Neural cell (in vitro differentiated cells): ENCODE measurements around the gene MTNR1B. TPM values are rescaled to one million over a fixed set of nuclear protein-coding genes. Genes with fewer than 3 reads are reported as not detected.

Experiments used
- H2AFZ ChIP-seq: fragments of 200-600, 300-800 bp; sonication (generic), shearing (Covaris generic); 2 replicates; pipeline ENCODE4 v1.6.0; 2014; ENCODE audit warnings: low read depth, mild to moderate bottlenecking, antibody characterized with exemption, low read length, moderate library complexity
- H3F3A ChIP-seq: fragments of 200-600 bp; shearing (Covaris generic); 2 replicates; pipeline ENCODE4 v1.6.1; 2016; ENCODE audit warnings: mild to moderate bottlenecking, moderate library complexity, mixed read lengths, antibody characterized with exemption, low read length; ENCODE audit not compliant: insufficient read depth, poor library complexity, severe bottlenecking
- H3K27ac ChIP-seq: fragments of 200-600, 300-800 bp; sonication (generic), shearing (Covaris generic); 2 replicates; pipeline ENCODE4 v1.5.1; 2014; ENCODE audit warnings: mild to moderate bottlenecking, low read length, moderate library complexity
- H3K27me3 ChIP-seq: fragments of 300-800, 200-600 bp; sonication (generic), shearing (Covaris generic); 2 replicates; pipeline ENCODE4 v1.6.0; 2014; ENCODE audit warnings: mild to moderate bottlenecking, low read depth, low read length, moderate library complexity; ENCODE audit not compliant: insufficient read depth
- H3K36me3 ChIP-seq: fragments of 300-800, 200-600 bp; sonication (generic), shearing (Covaris generic); 2 replicates; pipeline ENCODE4 v1.5.1; 2014; ENCODE audit warnings: mild to moderate bottlenecking, antibody characterized with exemption, low read length, moderate library complexity; ENCODE audit not compliant: insufficient read depth
- H3K4me2 ChIP-seq: fragments of 300-800, 200-600 bp; sonication (generic), shearing (Covaris generic); 2 replicates; pipeline ENCODE4 v1.6.0; 2014; ENCODE audit warnings: mild to moderate bottlenecking, low read length
- H3K4me3 ChIP-seq: fragments of 300-800, 200-600 bp; sonication (generic), shearing (Covaris generic); 2 replicates; pipeline ENCODE4 v1.5.1; 2014; ENCODE audit warnings: mild to moderate bottlenecking, low read length, moderate library complexity
- H3K79me2 ChIP-seq: fragments of 200-600 bp; shearing (Covaris generic); replicated peaks from 2 replicates; pipeline ENCODE4 v1.6.0; 2014; ENCODE audit warnings: mild to moderate bottlenecking, low read length, moderate library complexity; ENCODE audit not compliant: insufficient read depth
- H3K9ac ChIP-seq: fragments of 300-800, 200-600 bp; sonication (generic), shearing (Covaris generic); 2 replicates; pipeline ENCODE4 v1.6.1; 2016; ENCODE audit warnings: mild to moderate bottlenecking, low read length, mixed read lengths
- H3K9me2 ChIP-seq: fragments of 200-600 bp; shearing (Covaris generic); 2 replicates; pipeline ENCODE4 v1.6.1; 2016; ENCODE audit warnings: mild to moderate bottlenecking, low read length, mixed read lengths; ENCODE audit not compliant: insufficient read depth
- H3K9me3 ChIP-seq: fragments of 200-600, 300-800 bp; sonication (generic), shearing (Covaris generic); 2 replicates; pipeline ENCODE4 v1.6.1; 2016; ENCODE audit warnings: mild to moderate bottlenecking, mixed run types, low read length, moderate library complexity, mixed read lengths
- H4K20me1 ChIP-seq: fragments of 200-600 bp; shearing (Covaris generic); 2 replicates; pipeline ENCODE4 v1.6.1; 2016; ENCODE audit warnings: mild to moderate bottlenecking, mixed run types; ENCODE audit not compliant: insufficient read depth
- CTCF ChIP-seq: fragments of 450-650 bp; IDR thresholded peaks from 2 replicates; pipeline ENCODE4 v1.5.1; 2014; ENCODE audit warnings: antibody characterized with exemption, mild to moderate bottlenecking, moderate library complexity; ENCODE audit not compliant: poor library complexity, severe bottlenecking
- EP300 ChIP-seq: fragments of 450-650 bp; conservative IDR thresholded peaks from 2 replicates; pipeline ENCODE4 v1.6.1; 2014; ENCODE audit warnings: antibody characterized with exemption, mild to moderate bottlenecking, moderate library complexity; ENCODE audit not compliant: poor library complexity, severe bottlenecking
- EZH2 ChIP-seq: fragments of 200-600, 300-800 bp; shearing (Covaris generic), sonication (generic); IDR thresholded peaks from 2 replicates; pipeline ENCODE4 v1.6.1; 2014; ENCODE audit warnings: antibody characterized with exemption, low read length, borderline replicate concordance, mild to moderate bottlenecking; ENCODE audit not compliant: insufficient read depth, poor library complexity, severe bottlenecking
- MXI1 ChIP-seq: fragments of 450-650 bp; conservative IDR thresholded peaks from 2 replicates; pipeline ENCODE4 v1.6.1; 2014; ENCODE audit warnings: antibody characterized with exemption, mild to moderate bottlenecking; ENCODE audit not compliant: poor library complexity, severe bottlenecking
- POLR2AphosphoS5 ChIP-seq: IDR thresholded peaks from 2 replicates; pipeline ENCODE4 v1.6.1; 2012
- RAD21 ChIP-seq: fragments of 450-650 bp; conservative IDR thresholded peaks from 2 replicates; pipeline ENCODE4 v1.6.1; 2014; ENCODE audit warnings: antibody characterized with exemption, mild to moderate bottlenecking, moderate library complexity
- REST ChIP-seq: IDR thresholded peaks from 2 replicates; pipeline ENCODE4 v1.6.1; 2012; ENCODE audit warnings: borderline replicate concordance
- SMC3 ChIP-seq: fragments of 450-650 bp; conservative IDR thresholded peaks from 2 replicates; pipeline ENCODE4 v1.6.1; 2014; ENCODE audit warnings: antibody characterized with exemption, mild to moderate bottlenecking, moderate library complexity; ENCODE audit not compliant: poor library complexity
- TAF1 ChIP-seq: IDR thresholded peaks from 2 replicates; pipeline ENCODE4 v1.6.1; 2012; ENCODE audit warnings: low read depth
- polyA plus RNA-seq: library from polyadenylated mRNA; depleted of rRNA; stranded (reverse); fragments of >200 nt; gene quantifications from 2 replicates; pipeline ENCODE4 v1.2.3, GENCODE V29; 2014

MTNR1B gene
- polyA plus RNA-seq, 1 donor from 2014 or later, result not detected

GRCh38 chr11:92955860-92956259 lies 13.6 kb upstream of the MTNR1B start:
- no peaks in the 10 kb centered on the region for H3K9me3 ChIP-seq
- H3K36me3 ChIP-seq, result no peaks in the 10 kb centered on the region
- no peak overlapping the region for H3K9ac ChIP-seq
- H3K4me2 ChIP-seq, result no peak overlapping the region
- H4K20me1 ChIP-seq, result no peaks in the 10 kb centered on the region
- H3K9me2 ChIP-seq, result no peaks in the 10 kb centered on the region
- TF ChIP-seq CTCF, result no peak
- no peak for TF ChIP-seq REST
- TF ChIP-seq MXI1, result no peak
- TF ChIP-seq EZH2, result no peak
- no peak for TF ChIP-seq EP300
- no peak for TF ChIP-seq RAD21
- no peak for TF ChIP-seq TAF1
- TF ChIP-seq POLR2AphosphoS5, result no peak
- TF ChIP-seq SMC3, result no peak
- H3K27me3 ChIP-seq, result no peaks in the 10 kb centered on the region
- no peak overlapping the region for H3K27ac ChIP-seq
- H3K4me3 ChIP-seq, result no peak overlapping the region
- no peaks in the 10 kb centered on the region for H3F3A ChIP-seq
- H3K79me2 ChIP-seq, result no peaks in the 10 kb centered on the region
- H2AFZ ChIP-seq, result no peak overlapping the region

- Histone ChIP-seq H3K4me2 (no peak overlapping the region), H4K20me1 (no peaks in the 10 kb centered on the region), H3K9ac (no peak overlapping the region), H3K36me3 (no peaks in the 10 kb centered on the region), H3K9me2 (no peaks in the 10 kb centered on the region), H3K79me2 (no peaks in the 10 kb centered on the region), H3K9me3 (no peaks in the 10 kb centered on the region), H3K27me3 (no peaks in the 10 kb centered on the region), H3K27ac (no peak overlapping the region), H3K4me3 (no peak overlapping the region), H3F3A (no peaks in the 10 kb centered on the region), H2AFZ (no peak overlapping the region)
- no peak for TF ChIP-seq MXI1
- TF ChIP-seq REST, result no peak
- TF ChIP-seq SMC3, result no peak
These were observed 8.6 kb upstream of the MTNR1B start for GRCh38 chr11:92960886-92961285.
